Mesothelial cell of epicardium (in vitro differentiated cells): Measurements from ENCODE around the gene KCNK5. TPM values are rescaled to one million over a fixed set of nuclear protein-coding genes. Genes with fewer than 3 reads are reported as not detected.

ENCODE experiments used
- DNase-seq, 2 experiments: peaks; one replicate each; pipeline ENCODE4 v3.0.0; 2021; ENCODE audit warnings: low spot score in 2 of 2; ENCODE audit not compliant: unreplicated experiment in 2 of 2
- H3K27ac Mint-ChIP-seq: 2 replicates; pipeline ENCODE4 v1.8.0; 2021; ENCODE audit warnings: mixed read lengths
- H3K27me3 Mint-ChIP-seq: 2 replicates; pipeline ENCODE4 v1.8.0; 2021; ENCODE audit warnings: low read depth, mixed read lengths
- H3K36me3 Mint-ChIP-seq: 2 replicates; pipeline ENCODE4 v1.8.0; 2021; ENCODE audit warnings: mixed read lengths
- H3K4me1 Mint-ChIP-seq: 2 replicates; pipeline ENCODE4 v1.8.0; 2021; ENCODE audit warnings: mixed read lengths
- H3K4me3 Mint-ChIP-seq: 2 replicates; pipeline ENCODE4 v1.8.0; 2021; ENCODE audit warnings: mild to moderate bottlenecking, moderate library complexity, mixed read lengths
- H3K9me3 Mint-ChIP-seq: 2 replicates; pipeline ENCODE4 v1.8.0; 2021; ENCODE audit warnings: mixed read lengths
- total RNA-seq: library from RNA; stranded (reverse); gene quantifications from 3 replicates; pipeline ENCODE4 v1.2.1, GENCODE V29; 2021
- TF ChIP-seq, protein P1 (sequence below): fragments of 200-600 bp; sonication (generic); IDR thresholded peaks from one replicate; pipeline ENCODE4 v1.5.0; 2021; ENCODE audit warnings: antibody characterized with exemption; ENCODE audit not compliant: unreplicated experiment

Gene KCNK5
- total RNA-seq, 1 donor from 2014 or later, result 2.5 TPM

DNA sequence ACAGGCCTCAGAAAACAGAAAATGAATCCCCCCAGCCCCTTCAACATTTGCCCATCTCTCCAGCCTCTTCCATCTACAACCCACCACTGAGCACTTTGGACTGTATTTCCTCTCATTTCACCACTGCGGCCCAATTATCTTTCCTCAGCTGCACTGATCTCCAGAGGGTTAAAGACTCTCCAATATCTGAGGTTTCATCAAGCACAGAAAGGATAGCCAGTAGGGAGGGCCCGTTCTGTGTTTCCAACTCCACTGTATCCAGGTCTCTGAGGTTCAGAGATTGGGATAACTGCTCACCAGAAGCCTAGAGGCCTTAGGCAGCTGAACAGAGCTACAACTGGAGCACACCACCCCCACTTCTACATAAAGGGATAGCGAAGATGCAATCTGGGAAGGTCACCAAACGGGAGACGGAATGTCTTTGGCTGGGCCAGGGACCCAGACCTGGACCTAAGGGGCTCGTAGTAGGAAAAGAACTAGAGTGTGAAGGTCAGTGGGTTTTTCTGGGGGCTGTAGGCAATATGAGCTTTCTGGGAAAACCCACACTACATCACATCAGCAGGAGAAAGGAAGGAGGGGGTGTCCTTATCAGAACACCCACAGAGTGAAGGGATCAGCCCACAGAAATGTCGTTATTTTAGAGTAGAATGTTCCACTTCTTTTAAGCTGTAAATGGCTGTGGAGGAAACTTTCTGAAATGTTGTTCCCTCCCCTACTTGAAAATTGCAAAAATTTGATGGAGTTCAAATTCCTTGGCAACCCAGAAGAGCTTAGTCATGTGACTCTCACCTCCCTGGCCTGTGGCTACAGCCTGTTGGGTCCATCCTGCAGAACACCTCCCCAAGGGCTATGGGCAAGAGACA is 7.3 kb downstream of the KCNK5 start:
- no peak overlapping the region for H3K27ac Mint-ChIP-seq
- peaks cover 7% of the 10 kb centered on the region for H3K9me3 Mint-ChIP-seq
- H3K4me1 Mint-ChIP-seq, result peaks cover 27% of the 10 kb centered on the region
- no peak for DNase-seq
- no peak overlapping the region for H3K4me3 Mint-ChIP-seq
- peaks cover 6% of the 10 kb centered on the region for H3K27me3 Mint-ChIP-seq
- H3K36me3 Mint-ChIP-seq, result no peaks in the 10 kb centered on the region
- TF ChIP-seq, protein P1, sequence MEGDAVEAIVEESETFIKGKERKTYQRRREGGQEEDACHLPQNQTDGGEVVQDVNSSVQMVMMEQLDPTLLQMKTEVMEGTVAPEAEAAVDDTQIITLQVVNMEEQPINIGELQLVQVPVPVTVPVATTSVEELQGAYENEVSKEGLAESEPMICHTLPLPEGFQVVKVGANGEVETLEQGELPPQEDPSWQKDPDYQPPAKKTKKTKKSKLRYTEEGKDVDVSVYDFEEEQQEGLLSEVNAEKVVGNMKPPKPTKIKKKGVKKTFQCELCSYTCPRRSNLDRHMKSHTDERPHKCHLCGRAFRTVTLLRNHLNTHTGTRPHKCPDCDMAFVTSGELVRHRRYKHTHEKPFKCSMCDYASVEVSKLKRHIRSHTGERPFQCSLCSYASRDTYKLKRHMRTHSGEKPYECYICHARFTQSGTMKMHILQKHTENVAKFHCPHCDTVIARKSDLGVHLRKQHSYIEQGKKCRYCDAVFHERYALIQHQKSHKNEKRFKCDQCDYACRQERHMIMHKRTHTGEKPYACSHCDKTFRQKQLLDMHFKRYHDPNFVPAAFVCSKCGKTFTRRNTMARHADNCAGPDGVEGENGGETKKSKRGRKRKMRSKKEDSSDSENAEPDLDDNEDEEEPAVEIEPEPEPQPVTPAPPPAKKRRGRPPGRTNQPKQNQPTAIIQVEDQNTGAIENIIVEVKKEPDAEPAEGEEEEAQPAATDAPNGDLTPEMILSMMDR, result no peak

DNA sequence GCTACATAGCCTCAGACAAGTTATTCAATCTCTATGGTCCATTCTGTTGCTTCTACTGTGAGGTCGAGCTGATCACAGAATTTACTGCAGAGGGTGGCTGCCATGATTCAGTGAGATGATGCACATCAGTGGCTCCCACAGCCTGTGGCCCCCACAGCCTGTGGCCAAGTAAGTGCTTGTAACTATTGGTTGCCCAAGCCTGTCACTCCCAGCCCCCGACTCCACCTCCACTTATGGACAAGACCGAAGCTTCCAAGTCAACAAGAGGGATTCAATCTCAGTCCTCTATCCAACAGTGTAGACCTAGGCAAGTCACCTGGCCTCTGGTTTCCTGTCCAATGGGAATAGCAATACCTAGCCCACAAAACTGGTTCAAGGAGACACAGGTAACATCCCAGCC is 8.2 kb downstream of the KCNK5 start:
- DNase-seq, result no peak
- Mint-ChIP-seq H3K4me1 (peaks cover 27% of the 10 kb centered on the region), H3K36me3 (no peaks in the 10 kb centered on the region), H3K4me3 (no peak overlapping the region), H3K9me3 (peaks cover 7% of the 10 kb centered on the region), H3K27ac (no peak overlapping the region), H3K27me3 (peaks cover 3% of the 10 kb centered on the region)
- TF ChIP-seq, protein P1, result no peak

DNA sequence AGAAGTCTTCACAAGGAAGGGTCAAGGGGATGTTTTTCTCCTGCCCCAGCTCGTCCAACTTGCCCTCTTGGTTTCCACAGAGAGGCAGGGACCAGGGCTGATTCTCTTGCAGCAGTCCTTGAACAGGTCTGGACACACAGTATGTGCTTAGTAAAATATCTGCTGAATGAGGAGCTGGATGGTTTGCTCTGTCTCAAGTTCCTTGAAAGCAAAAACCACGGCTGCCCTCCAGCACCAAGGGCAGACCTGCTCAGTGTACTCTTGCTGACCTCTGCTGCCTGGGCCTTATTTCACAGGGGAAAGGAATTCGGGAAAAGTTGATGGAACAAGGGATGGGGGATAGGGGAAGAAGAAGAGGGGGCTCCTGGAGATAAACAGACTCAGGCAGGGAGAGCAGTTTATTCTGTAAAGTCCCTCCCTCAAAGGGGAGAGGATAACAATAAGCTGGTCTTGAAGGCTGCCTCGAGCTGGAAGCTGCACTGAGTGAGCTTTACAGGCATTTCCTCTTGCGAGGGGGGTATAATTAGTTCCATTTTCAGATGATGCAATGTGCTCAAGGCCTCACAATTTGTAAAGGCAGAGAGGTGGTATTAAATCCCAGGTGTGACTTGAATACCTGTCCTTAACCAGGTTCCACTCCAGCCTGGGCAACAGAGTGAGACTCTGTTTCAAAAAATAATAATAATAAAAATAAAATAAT is 10.3 kb downstream of the KCNK5 start:
- Mint-ChIP-seq H3K27ac (no peak overlapping the region), H3K9me3 (peaks cover 7% of the 10 kb centered on the region), H3K36me3 (no peaks in the 10 kb centered on the region), H3K4me1 (peaks cover 24% of the 10 kb centered on the region), H3K27me3 (no peaks in the 10 kb centered on the region), H3K4me3 (no peak overlapping the region)
- no peak for DNase-seq
- TF ChIP-seq, protein P1, result no peak

GRCh38 chr6:39217177-39217864 is 12.0 kb downstream of the KCNK5 start:
- H3K4me3 Mint-ChIP-seq, result no peak overlapping the region
- peak overlapping the region; percentile 21 for H3K27ac Mint-ChIP-seq
- H3K9me3 Mint-ChIP-seq, result no peaks in the 10 kb centered on the region
- no peaks in the 10 kb centered on the region for H3K36me3 Mint-ChIP-seq
- H3K4me1 Mint-ChIP-seq, result peaks cover 21% of the 10 kb centered on the region
- no peaks in the 10 kb centered on the region for H3K27me3 Mint-ChIP-seq
- TF ChIP-seq, protein P1, result no peak
- no peak for DNase-seq

GRCh38 chr6:39215640-39216158 is 13.6 kb downstream of the KCNK5 start:
- DNase-seq, result no peak
- H3K9me3 Mint-ChIP-seq, result no peaks in the 10 kb centered on the region
- H3K36me3 Mint-ChIP-seq, result no peaks in the 10 kb centered on the region
- no peaks in the 10 kb centered on the region for H3K27me3 Mint-ChIP-seq
- H3K27ac Mint-ChIP-seq, result no peak overlapping the region
- TF ChIP-seq, protein P1, result no peak
- H3K4me1 Mint-ChIP-seq, result peaks cover 21% of the 10 kb centered on the region
- H3K4me3 Mint-ChIP-seq, result no peak overlapping the region
